AG09309 (cell line): ENCODE data around the gene JAG1.

Experiments used
- DNase-seq: peaks from one replicate; pipeline ENCODE4 v3.0.0-alpha.2; 2010; ENCODE audit warnings: low read depth
- H3K4me3 ChIP-seq: 2 replicates; pipeline ENCODE4 v1.5.1; 2011; ENCODE audit warnings: mild to moderate bottlenecking, low read depth, low read length, moderate library complexity; ENCODE audit not compliant: control insufficient read depth
- CTCF ChIP-seq: IDR thresholded peaks from 2 replicates; pipeline ENCODE4 v1.5.1; 2011; ENCODE audit warnings: mild to moderate bottlenecking, low read depth, low read length, inconsistent platforms; ENCODE audit not compliant: insufficient read depth, control insufficient read depth; ENCODE audit errors: missing control alignments

The JAG1 gene

GRCh38 chr20:10659651-10660601, 13.9 kb downstream of the JAG1 start:
- no peak for DNase-seq
- TF ChIP-seq CTCF: no peak
- H3K4me3 ChIP-seq: no peak overlapping the region

- DNase-seq: no peak
- no peak for TF ChIP-seq CTCF
- H3K4me3 ChIP-seq: no peak overlapping the region
Observed at GRCh38 chr20:10658876-10659632, 14.7 kb downstream of the JAG1 start.

- DNase-seq: no peak
- no peak overlapping the region for H3K4me3 ChIP-seq
- TF ChIP-seq CTCF: no peak
Observed at GRCh38 chr20:10658051-10658823, 15.6 kb downstream of the JAG1 start.

GRCh38 chr20:10657453-10657852, 16.3 kb downstream of the JAG1 start:
- no peak for DNase-seq
- no peak for TF ChIP-seq CTCF

GRCh38 chr20:10655720-10656669, 17.8 kb downstream of the JAG1 start:
- H3K4me3 ChIP-seq: no peak overlapping the region
- TF ChIP-seq CTCF: no peak

More at GRCh38 chr20:10657453-10657852, 16.3 kb downstream of the JAG1 start:
- no peak overlapping the region for H3K4me3 ChIP-seq

More at GRCh38 chr20:10655720-10656669, 17.8 kb downstream of the JAG1 start:
- DNase-seq: no peak
